Stomach smooth muscle (tissue), 2 donors: ENCODE measurements around the gene PEPD.

Experiments
- H3K27ac ChIP-seq: one replicate; pipeline ENCODE4 v1.7.0; 2013; ENCODE audit warnings: mild to moderate bottlenecking, low read length, inconsistent platforms
- H3K27me3 ChIP-seq, 2 donors: one replicate each; pipeline ENCODE4 v1.7.0; 2013; ENCODE audit warnings: low read length in 2 of 2; ENCODE audit not compliant: insufficient read depth in 2 of 2, control insufficient read depth in 1 of 2
- H3K36me3 ChIP-seq, 2 donors: one replicate each; pipeline ENCODE4 v1.7.0; 2013; ENCODE audit warnings: low read length in 2 of 2; ENCODE audit not compliant: control insufficient read depth in 2 of 2, insufficient read depth in 2 of 2
- H3K4me1 ChIP-seq: one replicate; pipeline ENCODE4 v1.7.0; 2013; ENCODE audit warnings: low read length; ENCODE audit not compliant: control insufficient read depth, insufficient read depth
- H3K4me3 ChIP-seq, 2 donors: one replicate each; pipeline ENCODE4 v1.7.0; 2013; ENCODE audit warnings: low read length in 2 of 2
- H3K9ac ChIP-seq, 2 donors: one replicate each; pipeline ENCODE4 v1.7.0; 2013; ENCODE audit warnings: low read length in 2 of 2, mild to moderate bottlenecking in 1 of 2
- H3K9me3 ChIP-seq, 2 donors: one replicate each; pipeline ENCODE4 v1.7.0; 2013; ENCODE audit warnings: low read length in 2 of 2; ENCODE audit not compliant: control insufficient read depth in 2 of 2
- donor health status: healthy.
- donor health status: Pancreatic carcinoma.

Gene PEPD

DNA sequence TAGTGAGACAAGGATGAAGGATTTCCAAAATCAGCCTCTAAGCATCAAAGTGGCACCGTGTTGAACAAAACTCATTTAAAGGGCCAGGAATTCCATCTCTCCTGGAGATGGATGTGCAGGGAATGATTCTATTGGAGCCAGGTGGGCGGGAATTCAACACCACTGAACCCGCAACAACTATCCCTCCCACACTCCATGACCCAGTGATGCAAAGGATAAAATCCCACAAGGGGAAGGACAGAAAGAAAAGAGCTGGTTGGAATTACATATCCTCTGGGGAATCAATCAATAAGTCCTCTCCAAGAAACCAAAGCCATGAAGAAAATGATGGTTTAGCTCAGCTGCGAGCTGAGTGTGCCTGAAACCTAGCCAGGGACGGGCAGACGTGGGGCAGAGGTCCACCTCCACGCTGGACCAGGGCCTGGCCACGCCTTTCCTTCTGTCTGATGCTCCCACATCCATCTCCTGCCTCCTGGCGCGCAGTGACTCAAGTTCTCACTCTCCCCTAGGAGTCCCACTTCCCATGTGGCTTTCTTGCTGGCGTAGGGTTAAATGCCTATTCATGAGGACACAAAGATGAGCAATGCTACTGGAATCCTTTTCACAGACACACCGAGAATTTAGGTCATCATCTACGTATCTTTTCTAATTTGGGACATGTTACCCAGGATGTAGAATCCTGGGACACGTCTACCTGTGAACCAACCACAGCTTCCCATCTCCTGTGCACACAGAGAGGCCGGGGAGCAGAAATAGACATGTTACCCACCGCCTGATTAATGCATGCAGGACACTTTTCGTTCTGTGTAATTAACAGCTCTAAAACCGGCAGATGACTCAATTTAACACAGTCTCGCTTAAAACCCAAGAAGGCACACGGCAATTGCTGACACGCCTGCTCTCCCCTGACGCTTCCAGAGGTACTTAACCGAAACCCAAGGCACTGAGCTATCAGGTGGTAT is 48.6 kb downstream of the PEPD start:
- H3K36me3 ChIP-seq, result peaks cover 7 to 15% of the 10 kb centered on the region in 2 donors
- no peak overlapping the region for H3K27ac ChIP-seq
- no peaks in the 10 kb centered on the region for H3K27me3 ChIP-seq
- H3K9me3 ChIP-seq, result no peaks in the 10 kb centered on the region
- no peaks in the 10 kb centered on the region for H3K4me1 ChIP-seq
- H3K9ac ChIP-seq, result no peak overlapping the region
- H3K4me3 ChIP-seq, result no peak overlapping the region

GRCh38 chr19:33472226-33472625 is 49.4 kb downstream of the PEPD start:
- Histone ChIP-seq H3K4me1 (no peaks in the 10 kb centered on the region), H3K9ac (no peak overlapping the region), H3K36me3 (peaks cover 3 to 8% of the 10 kb centered on the region in 2 donors), H3K27me3 (no peaks in the 10 kb centered on the region), H3K4me3 (no peak overlapping the region), H3K27ac (no peak overlapping the region), H3K9me3 (no peaks in the 10 kb centered on the region)

GRCh38 chr19:33471111-33471996 is 50.2 kb downstream of the PEPD start:
- no peak overlapping the region for H3K9ac ChIP-seq
- H3K4me1 ChIP-seq, result no peaks in the 10 kb centered on the region
- peaks cover 0 to 4% of the 10 kb centered on the region in 2 donors for H3K36me3 ChIP-seq
- no peaks in the 10 kb centered on the region for H3K27me3 ChIP-seq
- H3K27ac ChIP-seq, result no peak overlapping the region
- H3K4me3 ChIP-seq, result no peak overlapping the region
- H3K9me3 ChIP-seq, result no peaks in the 10 kb centered on the region

- Histone ChIP-seq H3K4me1 (no peaks in the 10 kb centered on the region), H3K27me3 (no peaks in the 10 kb centered on the region), H3K9me3 (no peaks in the 10 kb centered on the region), H3K36me3 (peaks cover 0 to 4% of the 10 kb centered on the region in 2 donors), H3K27ac (no peak overlapping the region), H3K4me3 (no peak overlapping the region), H3K9ac (no peak overlapping the region)
These were observed 50.9 kb downstream of the PEPD start for GRCh38 chr19:33470686-33471085.

DNA sequence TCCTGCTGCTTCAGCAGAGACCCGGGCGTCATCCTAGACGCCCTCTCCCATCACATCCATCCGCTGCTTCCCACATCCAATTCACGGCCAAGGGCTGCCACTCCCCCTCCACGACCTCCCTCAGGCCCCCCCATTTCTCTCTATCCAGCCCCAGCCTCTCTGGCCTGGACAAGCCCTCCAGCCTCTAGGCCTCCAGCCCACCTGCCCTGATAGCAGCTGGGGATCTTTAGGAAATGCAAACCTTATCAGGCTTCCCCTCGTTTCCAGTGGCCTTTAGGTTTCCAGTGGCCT is 51.6 kb downstream of the PEPD start:
- peaks cover 0 to 4% of the 10 kb centered on the region in 2 donors for H3K36me3 ChIP-seq
- no peak overlapping the region for H3K4me3 ChIP-seq
- no peaks in the 10 kb centered on the region for H3K27me3 ChIP-seq
- no peak overlapping the region for H3K27ac ChIP-seq
- no peaks in the 10 kb centered on the region for H3K9me3 ChIP-seq
- no peak overlapping the region for H3K9ac ChIP-seq
- no peaks in the 10 kb centered on the region for H3K4me1 ChIP-seq

GRCh38 chr19:33469171-33470039 is 52.2 kb downstream of the PEPD start:
- Histone ChIP-seq H3K4me1 (no peaks in the 10 kb centered on the region), H3K27ac (no peak overlapping the region), H3K36me3 (peaks cover 0 to 2% of the 10 kb centered on the region in 2 donors), H3K4me3 (no peak overlapping the region), H3K9ac (no peak overlapping the region), H3K27me3 (no peaks in the 10 kb centered on the region), H3K9me3 (no peaks in the 10 kb centered on the region)

- Histone ChIP-seq H3K27ac (no peak overlapping the region), H3K9me3 (no peaks in the 10 kb centered on the region), H3K4me1 (no peaks in the 10 kb centered on the region), H3K9ac (no peak overlapping the region), H3K27me3 (no peaks in the 10 kb centered on the region), H3K4me3 (no peak overlapping the region), H3K36me3 (no peaks in the 10 kb centered on the region)
These were observed 53.0 kb downstream of the PEPD start for GRCh38 chr19:33468361-33469170.

DNA sequence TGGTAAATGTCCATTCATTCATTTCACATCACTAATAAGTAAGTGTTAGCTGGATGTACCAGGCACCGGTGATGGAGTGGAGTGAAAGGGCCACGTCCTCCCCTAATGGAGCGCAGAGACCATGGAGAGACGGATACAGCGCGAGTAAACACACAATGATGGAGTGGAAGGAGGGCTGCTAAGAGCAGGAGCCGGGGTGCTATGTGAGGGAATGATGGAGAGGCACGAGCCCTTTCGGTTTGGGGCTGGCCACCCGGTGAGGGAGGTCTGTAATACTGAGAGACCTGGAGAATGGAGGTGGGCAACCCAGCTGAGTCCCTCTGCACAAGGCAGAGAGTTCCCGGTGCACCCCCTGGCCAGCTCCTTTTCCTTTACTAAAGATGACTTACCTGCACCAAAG is 53.7 kb downstream of the PEPD start:
- no peak overlapping the region for H3K27ac ChIP-seq
- H3K36me3 ChIP-seq, result peaks cover 0 to 5% of the 10 kb centered on the region in 2 donors
- H3K4me3 ChIP-seq, result no peak overlapping the region
- no peaks in the 10 kb centered on the region for H3K9me3 ChIP-seq
- no peaks in the 10 kb centered on the region for H3K4me1 ChIP-seq
- no peaks in the 10 kb centered on the region for H3K27me3 ChIP-seq
- H3K9ac ChIP-seq, result no peak overlapping the region

DNA sequence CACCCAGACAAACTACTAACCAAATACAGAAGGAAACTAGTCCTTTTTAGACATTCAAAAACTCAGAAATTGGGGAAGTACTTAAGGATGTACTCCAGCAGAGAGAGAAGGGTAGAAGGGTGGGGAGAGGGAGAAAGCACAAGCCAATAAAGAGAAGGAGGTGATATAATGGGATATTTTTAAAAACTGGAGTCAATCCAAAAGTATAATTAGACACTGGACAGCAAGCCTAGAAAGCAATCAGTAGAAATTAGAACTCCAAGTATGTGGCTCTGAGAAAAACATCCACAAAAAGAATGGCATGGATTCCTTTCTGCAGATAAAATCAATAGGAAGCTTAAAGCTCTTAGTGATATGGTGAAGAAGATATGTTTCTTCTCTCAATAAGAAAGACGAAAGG is 55.8 kb downstream of the PEPD start:
- Histone ChIP-seq H3K36me3 (peaks cover 0 to 7% of the 10 kb centered on the region in 2 donors), H3K27ac (no peak overlapping the region), H3K27me3 (no peaks in the 10 kb centered on the region), H3K9me3 (no peaks in the 10 kb centered on the region), H3K4me3 (no peak overlapping the region), H3K4me1 (no peaks in the 10 kb centered on the region), H3K9ac (no peak overlapping the region)

GRCh38 chr19:33465371-33465770 is 56.2 kb downstream of the PEPD start:
- Histone ChIP-seq H3K4me1 (no peaks in the 10 kb centered on the region), H3K36me3 (peaks cover 0 to 7% of the 10 kb centered on the region in 2 donors), H3K9me3 (no peaks in the 10 kb centered on the region), H3K4me3 (no peak overlapping the region), H3K9ac (no peak overlapping the region), H3K27ac (no peak overlapping the region), H3K27me3 (no peaks in the 10 kb centered on the region)
